Frontal cortex (tissue), 4 donors: ENCODE data around the gene IL1RAPL2. TPM values are rescaled to one million over a fixed set of nuclear protein-coding genes. Genes with fewer than 3 reads are reported as not detected.
"Not testable (repeated sequence)": the region's sequence is repeated elsewhere in the genome, so short reads cannot be mapped to it uniquely, and the experiment has no call there.

ENCODE experiments used
- DNase-seq, 2 donors: peaks; one replicate each; pipeline ENCODE4 v3.0.0; 2012; ENCODE audit warnings: low spot score in 2 of 2
- FAIRE-seq: peaks from 2 replicates; lab custom pipeline; 2012; peaks lifted over from hg19 to GRCh38; lab: Jason Lieb, UNC
- total RNA-seq: library from RNA; depleted of rRNA; stranded (reverse); fragments of >200 nt; gene quantifications from one replicate; pipeline ENCODE4 v1.2.3, GENCODE V29; 2014
- donor health status: control.
- donor health status: control.
- donor health status: control.

The IL1RAPL2 gene
- total RNA-seq, 1 donor from 2014 or later, result 8.2 TPM

GRCh38 chrX:104987063-104987462, 421.1 kb downstream of the IL1RAPL2 start:
- FAIRE-seq, result no peak

DNA sequence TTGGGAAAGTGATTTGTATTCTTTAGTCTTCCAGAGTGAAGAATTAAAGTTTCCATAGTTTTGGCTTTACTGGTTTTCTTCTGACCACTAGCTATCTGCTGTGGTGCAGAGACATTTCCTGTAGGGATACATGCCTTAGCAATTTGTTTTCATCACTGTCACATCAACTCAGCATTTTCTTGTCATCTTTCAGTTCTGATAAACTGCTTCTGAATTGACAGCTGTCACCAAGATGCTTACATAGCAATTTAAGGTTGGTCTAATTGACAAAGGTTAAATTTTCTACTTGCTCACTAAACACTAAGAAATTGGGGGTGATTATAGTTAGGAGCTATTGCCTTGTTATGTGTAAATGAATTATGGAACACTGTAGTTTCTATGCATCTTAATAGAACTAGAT, 422.0 kb downstream of the IL1RAPL2 start:
- FAIRE-seq, result no peak
- DNase-seq, result no peak

More at GRCh38 chrX:104987063-104987462, 421.1 kb downstream of the IL1RAPL2 start:
- no peak for DNase-seq

DNA sequence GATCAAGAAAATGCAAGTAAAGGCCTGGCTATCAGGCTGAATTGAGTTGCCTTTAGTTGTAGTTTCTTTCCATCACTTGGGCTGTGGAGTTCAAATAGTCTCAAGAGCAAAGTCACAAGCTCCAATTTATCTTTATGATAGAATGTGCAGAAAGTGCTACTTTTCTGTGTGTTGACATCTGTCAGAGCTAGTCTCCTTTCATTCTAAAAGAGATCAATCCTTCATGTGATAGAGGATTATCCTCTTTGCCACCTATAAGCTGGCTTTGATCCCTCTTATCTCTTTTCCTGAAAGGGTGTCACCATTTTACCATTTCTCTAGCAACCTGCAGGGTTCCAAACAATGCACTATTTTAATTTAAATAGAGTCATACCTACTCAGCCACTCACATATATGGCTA, 429.5 kb downstream of the IL1RAPL2 start:
- FAIRE-seq, result no peak

DNA sequence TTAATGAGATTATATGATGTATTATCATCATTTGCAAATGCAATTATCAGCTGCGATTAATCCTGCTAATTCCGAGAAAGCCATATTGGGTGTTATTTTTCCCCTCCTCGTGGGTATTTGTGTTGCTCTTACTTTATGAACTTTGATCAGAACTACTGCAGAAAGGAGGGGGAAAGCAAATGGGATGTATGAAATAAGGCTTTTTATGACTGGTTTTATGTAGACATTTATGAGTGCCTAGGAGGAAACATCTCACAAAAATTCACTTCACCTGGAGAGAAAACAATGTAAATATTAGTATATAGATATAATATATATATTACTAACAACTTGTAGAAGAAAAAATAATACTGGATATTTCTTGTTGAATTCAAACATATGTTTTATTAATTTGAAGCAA, 440.1 kb downstream of the IL1RAPL2 start:
- FAIRE-seq (no peak), DNase-seq (no peak)

More for the DNA sequence above, 429.5 kb downstream of the IL1RAPL2 start:
- DNase-seq, result no peak

GRCh38 chrX:105006996-105007395, 441.0 kb downstream of the IL1RAPL2 start:
- FAIRE-seq (no peak), DNase-seq (no peak)

DNA sequence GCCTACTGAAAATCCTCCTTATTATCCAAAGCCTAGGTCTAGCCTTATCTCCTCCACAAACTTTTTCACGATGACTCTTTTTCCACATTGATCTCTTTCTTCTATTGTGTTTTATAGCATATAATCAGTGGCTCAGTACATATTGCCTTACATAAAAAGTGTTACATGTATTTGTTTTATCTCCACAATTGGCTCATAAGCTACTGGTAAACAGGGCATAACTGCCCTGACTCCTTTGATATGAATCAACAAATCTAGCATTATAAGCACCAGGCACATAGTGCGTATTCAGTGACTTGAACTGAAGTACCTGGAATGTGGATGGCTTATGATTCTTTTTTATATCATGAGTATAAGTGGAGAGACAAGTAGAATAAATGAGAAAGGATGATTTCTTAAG, 447.7 kb downstream of the IL1RAPL2 start:
- DNase-seq (no peak), FAIRE-seq (no peak)

DNA sequence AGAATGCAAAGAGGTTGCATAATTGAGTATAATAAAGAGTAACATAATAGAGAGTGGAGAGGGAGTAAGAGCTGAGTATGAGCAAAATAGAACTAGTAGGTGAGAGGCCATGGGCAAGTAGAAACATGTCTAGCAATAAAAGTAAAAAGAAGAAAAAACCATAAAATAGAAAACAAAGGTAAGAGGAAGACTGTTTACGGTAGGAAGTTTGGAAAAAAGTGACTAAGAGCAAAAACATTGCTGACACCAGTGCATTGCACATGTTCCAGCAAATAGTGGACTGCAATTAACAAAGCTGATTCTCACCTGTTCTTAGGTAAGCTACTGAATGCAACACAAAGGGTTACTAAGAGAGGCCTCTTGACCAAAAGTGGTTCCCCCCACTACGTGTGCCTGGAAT, 451.6 kb downstream of the IL1RAPL2 start:
- no peak for DNase-seq
- FAIRE-seq, result no peak

- FAIRE-seq (no peak), DNase-seq (no peak)
These were observed 452.9 kb downstream of the IL1RAPL2 start for GRCh38 chrX:105018865-105019264.

DNA sequence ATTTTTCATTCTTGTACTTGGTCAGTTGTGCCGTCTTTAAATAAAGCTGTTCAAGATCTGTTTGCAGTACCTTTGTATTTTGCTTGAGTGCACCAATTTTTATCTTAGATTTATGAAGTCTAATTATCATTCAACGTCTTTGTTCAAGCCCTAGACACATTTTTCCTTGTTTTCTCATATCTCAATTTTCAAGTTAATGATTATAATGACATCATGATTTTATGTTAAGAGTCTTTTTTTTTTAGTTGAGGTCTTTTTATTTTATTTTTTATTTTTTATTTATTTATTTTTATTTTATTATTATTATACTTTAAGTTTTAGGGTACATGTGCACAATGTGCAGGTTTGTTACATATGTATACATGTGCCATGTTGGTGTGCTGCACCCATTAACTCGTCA, 463.0 kb downstream of the IL1RAPL2 start:
- not testable (repeated sequence) for DNase-seq, FAIRE-seq

GRCh38 chrX:105038672-105039328, 472.8 kb downstream of the IL1RAPL2 start:
- no peak for FAIRE-seq
- no peak for DNase-seq

DNA sequence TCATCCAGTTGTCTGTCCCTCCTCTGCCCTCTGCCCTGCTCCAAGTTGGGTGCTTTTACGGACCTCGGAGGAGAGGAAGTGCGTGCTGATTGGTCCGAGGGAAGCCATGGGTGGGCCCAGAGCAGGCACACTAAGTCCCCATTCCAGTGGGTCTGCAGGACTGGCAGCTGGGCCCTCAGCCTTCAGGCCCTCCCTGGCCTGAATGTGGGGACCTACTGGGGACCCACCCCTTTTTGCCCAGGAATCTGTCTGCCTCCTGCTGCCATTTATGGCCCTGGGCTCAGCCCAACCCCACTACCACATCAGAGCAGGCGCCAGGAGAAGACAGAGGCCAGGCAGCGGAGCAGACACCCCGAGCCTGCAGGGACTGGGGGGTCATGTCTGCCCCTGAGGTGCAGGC, 484.9 kb downstream of the IL1RAPL2 start:
- no peak for FAIRE-seq
- DNase-seq, result no peak

GRCh38 chrX:105051364-105051763, 485.4 kb downstream of the IL1RAPL2 start:
- DNase-seq (no peak), FAIRE-seq (no peak)

DNA sequence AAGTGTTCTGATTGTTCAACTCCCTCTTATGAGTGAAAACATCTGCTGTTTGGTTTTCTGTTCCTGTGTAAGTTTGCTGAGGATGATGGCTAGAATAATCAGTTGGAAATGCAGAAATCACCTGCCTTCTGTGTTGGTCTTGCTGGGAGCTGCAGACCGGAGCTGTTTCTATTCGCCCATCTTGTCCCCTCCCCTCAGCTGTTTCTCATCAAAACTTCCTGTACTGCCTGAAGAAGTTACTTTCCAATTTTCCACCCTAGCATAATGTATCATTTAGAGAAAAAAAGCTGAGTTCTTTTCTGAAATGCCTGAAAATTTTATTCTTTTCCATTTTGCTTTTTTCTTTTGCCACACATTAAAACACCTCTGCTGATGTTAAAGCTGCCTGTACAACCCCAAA, 486.9 kb downstream of the IL1RAPL2 start:
- DNase-seq (no peak), FAIRE-seq (no peak)

DNA sequence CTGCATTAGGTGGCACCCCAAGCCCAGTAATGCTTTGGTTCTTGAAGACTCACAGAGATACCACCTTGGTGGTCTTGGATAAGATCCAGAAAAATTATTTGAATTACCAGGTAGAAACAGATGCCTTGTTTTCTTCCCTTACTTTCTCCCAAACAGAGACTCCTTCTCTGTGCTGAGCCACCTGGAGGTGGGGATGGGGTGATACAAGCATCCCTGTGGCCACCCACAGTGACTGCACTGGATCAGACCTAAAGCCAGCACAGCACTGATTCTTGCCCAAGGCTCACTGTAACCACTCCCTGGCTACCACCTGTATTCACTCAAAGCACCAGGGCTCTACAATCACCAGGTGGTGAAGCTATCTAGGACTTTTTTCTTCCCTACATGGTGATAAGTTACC, 497.7 kb downstream of the IL1RAPL2 start:
- no peak for DNase-seq

GRCh38 chrX:105098201-105098600, 532.2 kb downstream of the IL1RAPL2 start:
- FAIRE-seq, result no peak
- DNase-seq, result no peak

More for the DNA sequence above, 497.7 kb downstream of the IL1RAPL2 start:
- no peak for FAIRE-seq

GRCh38 chrX:105098812-105099211, 532.8 kb downstream of the IL1RAPL2 start:
- DNase-seq (no peak), FAIRE-seq (no peak)

- no peak for DNase-seq
- no peak for FAIRE-seq
These were observed 535.4 kb downstream of the IL1RAPL2 start for GRCh38 chrX:105101378-105101777.

DNA sequence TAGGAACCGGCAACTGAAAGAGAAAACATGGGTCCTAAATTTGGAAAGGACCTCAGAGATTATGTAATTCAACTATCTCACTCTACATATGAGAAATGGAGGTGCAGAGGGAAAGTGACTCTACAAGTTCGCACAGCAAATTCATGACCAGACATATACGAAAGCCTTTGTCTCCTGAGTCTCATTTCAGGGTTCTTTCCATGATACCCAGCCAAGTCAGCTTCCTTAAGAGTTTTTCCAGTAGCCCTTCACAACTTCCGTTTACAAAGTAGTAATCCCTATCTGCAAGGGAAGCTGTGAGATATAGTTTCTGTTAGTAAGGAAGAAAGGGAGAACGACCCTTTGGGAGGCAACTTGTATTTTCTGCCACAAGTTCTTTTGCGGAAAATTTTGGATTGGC, 543.9 kb downstream of the IL1RAPL2 start:
- no peak for DNase-seq
- FAIRE-seq, result no peak

- FAIRE-seq (no peak), DNase-seq (no peak)
These were observed 548.6 kb downstream of the IL1RAPL2 start for GRCh38 chrX:105114554-105115130.

DNA sequence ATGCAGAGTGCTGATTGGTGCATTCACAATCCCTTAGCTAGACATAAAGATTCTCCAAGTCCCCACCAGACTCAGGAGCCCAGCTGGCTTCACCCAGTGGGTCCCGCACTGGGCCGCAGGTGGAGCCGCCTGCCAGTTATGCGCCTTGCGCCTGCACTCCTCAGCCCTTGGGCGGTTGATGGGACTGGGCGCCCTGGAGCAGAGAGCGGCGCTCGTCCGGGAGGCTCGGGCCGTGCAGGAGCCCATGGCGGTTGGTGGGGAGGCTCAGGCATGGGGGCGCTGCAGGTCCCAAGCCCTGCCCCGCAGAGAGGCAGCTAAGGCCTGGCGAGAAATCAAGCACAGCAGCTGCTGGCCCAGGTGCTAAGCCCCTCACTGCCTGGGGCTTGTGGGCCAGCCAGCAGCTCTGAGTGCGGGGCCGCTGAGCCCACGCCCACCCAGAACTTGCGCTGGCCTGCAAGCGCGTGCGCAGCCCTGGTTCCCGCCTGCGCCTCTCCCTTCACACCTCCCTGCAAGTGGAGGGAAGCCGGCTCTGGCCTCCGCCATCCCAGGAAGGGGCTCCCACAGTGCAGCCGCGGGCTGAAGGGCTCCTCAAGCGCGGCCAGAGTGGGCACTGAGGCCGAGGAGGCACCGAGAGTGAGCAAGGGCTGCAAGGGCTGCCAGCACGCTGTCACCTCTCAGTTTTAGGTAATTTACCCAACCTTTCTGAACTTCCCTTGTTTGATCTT, 549.8 kb downstream of the IL1RAPL2 start:
- not testable (repeated sequence) for DNase-seq, FAIRE-seq

- DNase-seq, result no peak
- FAIRE-seq, result no peak
These were observed 550.5 kb downstream of the IL1RAPL2 start for GRCh38 chrX:105116486-105116885.
